T-helper 2 cell (primary cell): Measurements from ENCODE around the gene MUC2.

Experiments
- DNase-seq, 5 experiments: peaks; one replicate each; pipeline versions ENCODE4 v3.0.0 to v3.0.0-alpha.2; 2012 to 2022

Gene MUC2

DNA sequence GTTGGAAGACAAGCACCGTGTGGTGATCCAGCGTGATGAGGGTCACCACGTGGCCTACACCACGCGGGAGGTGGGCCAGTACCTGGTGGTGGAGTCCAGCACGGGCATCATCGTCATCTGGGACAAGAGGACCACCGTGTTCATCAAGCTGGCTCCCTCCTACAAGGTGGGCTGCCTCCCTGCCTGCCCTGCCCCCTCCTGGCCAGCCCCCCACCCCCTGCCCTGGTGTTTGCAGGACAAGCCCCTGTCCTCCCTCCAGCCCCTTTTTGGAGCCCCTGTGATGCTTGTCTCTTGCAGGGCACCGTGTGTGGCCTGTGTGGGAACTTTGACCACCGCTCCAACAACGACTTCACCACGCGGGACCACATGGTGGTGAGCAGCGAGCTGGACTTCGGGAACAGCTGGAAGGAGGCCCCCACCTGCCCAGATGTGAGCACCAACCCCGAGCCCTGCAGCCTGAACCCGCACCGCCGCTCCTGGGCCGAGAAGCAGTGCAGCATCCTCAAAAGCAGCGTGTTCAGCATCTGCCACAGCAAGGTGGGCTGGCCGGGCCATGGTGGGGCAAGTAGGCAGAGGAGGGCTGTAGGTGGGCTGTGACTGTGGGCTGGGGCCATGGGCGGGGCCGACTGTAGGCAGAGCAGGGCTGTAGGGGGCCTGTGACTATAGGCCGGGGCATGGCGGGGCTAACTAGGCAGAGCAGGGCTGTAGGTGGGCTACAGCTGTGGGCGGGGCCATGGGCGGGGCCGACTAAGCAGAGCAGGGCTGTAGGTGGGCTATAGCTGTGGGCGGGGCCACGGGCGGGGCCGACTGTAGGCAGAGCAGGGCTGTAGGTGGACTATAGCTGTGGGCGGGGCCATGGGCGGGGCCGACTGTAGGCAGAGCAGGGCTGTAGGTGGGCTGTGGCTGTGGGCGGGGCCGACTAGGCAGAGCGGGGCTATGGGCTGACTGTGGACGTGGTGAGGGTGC is 13.6 kb downstream of the MUC2 start:
- DNase-seq = peak in 1 of 5 experiments; percentile 1

DNA sequence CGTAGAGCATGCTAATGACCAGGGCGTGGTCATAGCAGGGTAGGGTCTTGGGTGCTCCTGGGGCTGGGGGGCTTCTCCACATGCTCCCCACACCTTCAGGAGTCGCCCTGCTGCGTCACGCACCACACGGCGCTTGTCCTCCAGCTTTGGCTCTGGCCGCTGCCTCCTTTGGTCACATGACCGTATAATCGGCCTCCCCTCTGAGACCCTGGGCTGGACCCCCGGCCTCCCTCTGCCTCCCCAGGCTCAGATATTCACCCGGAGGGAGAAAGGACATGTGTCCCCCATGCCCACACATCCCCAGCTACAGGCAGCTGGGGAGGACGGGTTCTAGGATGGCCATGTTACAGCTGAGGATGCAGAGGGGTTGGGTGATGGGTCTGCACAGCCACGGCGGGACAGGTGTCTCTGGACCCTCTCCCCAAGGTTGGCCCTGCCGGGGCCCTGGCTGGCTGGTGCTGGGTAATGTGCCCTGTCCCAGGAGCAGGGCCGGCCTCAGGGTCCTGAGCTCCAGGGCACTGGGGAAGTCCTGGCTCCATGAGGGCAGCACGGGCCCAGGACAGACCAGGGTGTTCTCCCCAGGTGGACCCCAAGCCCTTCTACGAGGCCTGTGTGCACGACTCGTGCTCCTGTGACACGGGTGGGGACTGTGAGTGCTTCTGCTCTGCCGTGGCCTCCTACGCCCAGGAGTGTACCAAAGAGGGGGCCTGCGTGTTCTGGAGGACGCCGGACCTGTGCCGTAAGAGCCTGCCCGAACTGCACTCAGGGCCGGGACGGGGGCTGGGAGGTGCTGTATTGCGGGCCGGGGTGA is 14.5 kb downstream of the MUC2 start:
- DNase-seq = no peak

DNA sequence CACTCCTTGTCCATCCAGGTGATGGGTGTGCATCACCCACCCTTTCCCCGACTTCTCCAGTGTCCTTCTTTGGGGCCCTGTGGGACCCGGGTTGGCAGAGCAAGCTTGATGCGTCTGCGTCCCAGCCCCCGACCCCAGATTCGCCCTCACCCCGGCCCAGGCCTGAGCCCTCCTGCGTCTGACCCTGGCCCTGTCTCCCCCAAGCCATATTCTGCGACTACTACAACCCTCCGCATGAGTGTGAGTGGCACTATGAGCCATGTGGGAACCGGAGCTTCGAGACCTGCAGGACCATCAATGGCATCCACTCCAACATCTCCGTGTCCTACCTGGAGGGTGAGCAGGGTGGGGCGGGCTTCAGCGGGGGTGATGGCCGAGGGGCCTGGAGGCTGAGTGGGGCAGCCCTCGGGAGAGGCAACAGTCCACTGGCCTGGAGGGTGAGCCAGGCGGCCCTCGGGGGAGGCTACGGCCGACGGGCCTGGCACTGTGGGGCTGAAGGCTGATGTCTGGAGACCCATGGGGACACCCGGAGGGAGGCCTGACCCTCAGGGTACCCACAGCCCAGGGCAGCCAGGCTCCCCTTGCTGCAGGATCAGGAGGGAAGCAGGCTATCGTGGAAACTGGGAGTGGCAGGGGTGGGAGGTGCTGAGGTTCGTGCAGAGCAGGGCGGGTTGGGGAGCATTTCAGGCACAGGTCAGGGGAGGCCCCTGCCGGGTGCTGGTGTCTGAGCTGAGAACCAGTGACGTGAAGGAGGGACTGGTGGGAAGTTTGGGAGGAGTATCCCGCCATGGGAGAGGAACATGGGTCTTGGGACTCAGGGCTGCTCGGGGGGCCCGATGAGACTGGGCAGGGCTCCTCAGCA is 15.3 kb downstream of the MUC2 start:
- no peak for DNase-seq

DNA sequence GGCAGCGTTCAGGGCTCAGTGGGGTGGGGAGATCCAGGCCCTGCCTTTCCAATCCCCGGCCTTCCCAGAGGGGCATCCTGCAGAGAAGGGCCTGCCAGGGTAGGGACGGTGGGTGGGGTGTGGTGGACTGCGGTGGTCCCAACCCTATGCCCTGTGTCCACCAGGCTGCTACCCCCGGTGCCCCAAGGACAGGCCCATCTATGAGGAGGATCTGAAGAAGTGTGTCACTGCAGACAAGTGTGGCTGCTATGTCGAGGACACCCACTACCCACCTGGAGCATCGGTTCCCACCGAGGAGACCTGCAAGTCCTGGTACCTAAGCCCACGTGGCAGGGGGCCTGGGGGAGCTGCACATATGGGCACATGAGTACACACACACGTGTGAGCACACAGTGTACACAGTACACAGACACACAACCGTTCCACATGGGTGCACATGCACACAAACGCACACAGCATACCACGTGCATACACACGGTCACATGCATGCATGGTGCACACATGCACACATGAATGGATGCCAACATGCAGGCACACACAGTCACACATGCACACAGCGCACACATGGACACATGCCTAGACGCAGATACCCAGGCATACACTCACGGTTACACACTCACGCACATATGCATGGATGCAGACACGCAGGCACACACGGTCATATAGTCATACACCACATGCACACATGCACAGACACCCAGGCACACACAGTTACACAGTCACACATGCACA is 16.1 kb downstream of the MUC2 start:
- DNase-seq = no peak

DNA sequence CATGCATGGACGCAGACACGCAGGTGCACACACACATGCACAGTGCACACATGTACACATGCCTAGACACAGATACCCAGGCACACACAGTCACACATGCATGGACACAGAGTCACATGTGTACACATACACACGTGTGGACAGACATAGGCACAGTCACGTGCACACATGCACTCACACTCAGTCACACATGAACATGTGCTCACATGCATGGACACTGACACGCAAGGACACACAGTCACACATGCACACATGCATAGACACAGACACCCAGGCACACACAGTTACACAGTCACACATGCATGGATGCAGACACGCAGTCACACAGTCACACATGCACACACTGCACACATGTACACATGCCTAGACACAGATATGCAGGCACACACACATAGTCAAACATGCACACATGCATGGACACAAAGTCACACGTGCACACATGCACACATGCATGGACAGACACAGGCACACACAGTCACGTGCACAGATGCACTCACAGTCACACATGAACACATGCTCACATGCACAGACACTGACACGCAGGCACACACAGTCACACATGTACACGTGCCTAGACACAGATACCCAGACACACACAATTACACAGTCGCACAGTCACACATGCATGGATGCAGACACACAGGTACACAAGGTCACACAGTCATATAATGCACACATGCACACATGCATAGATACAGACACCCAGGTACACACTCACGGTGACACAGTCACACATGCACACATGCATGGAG is 16.8 kb downstream of the MUC2 start:
- DNase-seq = no peak

DNA sequence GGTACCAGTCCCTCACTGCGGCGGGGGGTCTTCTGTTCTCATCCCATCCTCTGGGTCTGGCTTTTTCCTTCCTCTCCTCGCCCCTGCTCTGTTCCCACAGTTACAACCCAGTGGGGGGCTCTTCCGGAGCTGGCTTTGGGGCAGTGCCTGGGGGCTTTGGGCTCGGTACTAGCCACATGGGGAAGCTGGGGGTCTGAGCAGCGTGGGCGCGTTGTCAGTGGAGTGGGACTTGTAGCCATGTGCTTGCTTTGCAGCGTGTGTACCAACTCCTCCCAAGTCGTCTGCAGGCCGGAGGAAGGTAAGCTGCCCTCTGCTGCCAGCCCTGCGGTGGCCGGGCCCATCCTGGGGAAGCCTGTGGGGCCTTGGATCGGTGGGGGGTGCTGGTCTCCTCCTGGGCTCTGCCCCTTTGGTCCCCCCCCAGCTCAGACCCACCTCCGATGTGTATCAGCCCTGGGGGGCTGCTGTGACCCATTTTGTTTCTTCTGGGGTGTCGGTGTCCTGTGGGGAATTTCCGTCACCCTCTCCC is 17.5 kb downstream of the MUC2 start:
- no peak for DNase-seq

DNA sequence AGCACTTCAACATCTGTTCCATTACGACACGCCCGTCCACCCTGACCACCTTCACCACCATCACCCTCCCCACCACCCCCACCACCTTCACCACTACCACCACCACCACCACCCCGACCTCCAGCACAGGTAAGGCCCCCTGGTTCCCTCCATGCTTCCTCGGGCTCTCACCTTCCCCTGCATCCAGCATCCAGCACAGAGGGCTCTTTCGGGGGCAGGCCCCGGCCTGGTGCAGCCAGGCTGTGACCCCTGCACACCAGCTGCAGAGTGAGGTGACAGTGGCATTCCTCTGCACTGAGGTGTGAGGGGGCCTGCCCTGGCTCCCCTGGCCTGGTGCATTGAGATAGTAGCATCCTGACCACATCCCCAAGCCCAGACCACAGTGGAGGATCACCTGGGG is 18.2 kb downstream of the MUC2 start:
- DNase-seq = no peak

DNA sequence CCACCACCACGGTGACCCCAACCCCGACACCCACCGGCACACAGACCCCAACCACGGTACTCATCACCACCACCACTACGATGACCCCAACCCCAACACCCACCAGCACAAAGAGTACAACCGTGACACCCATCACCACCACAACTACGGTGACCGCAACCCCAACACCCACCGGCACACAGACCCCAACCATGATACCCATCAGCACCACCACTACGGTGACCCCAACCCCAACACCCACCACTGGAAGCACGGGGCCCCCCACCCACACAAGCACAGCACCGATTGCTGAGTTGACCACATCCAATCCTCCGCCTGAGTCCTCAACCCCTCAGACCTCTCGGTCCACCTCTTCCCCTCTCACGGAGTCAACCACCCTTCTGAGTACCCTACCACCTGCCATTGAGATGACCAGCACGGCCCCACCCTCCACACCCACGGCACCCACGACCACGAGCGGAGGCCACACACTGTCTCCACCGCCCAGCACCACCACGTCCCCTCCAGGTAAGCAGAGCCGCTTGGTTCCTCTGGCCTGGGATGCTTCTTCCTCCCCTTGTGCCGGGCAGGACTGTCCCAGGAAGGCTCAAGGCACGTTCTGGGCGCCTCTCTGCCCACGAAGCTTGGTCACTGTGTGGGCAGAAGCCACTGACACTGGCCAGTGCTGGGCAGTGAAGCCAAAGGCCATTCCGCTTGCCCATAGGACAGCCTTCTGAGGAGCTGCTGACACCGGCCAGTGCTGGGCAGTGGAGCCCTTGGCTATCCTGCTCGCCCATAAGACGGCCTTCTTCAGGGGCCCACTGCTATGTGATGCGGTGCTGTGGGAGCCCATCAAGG is 25.1 kb downstream of the MUC2 start:
- DNase-seq = no peak

DNA sequence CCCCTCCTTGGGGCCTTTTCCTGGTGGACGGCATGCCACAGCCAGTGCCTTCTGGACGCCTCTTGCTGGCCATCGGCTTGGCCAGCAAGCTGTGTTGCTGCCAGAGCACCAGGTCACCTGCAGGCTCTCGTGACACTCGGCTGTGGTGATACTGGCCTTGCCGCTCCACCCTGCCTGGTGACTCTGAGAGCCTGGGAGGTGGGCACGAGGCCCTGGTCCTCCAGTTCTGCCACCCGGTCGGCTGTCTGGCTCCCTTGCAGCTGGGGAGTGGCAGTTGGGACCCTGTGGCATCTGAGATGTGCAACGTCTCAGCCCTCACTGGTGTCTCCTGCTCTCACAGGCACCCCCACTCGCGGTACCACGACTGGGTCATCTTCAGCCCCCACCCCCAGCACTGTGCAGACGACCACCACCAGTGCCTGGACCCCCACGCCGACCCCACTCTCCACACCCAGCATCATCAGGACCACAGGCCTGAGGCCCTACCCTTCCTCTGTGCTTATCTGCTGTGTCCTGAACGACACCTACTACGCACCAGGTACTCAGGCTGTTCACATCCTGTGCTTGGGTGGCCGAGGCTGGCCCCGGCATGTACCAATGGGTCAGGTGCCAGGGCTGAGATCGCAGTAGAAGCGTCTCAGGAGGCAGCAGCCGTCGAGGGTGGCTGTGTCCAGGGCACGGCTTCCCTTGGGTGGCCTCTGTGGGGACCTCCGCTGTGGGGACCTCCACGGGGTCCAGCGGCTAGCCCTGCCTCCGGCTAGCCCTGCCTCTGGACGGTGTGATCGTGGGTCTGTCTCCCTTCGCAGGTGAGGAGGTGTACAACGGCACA is 26.0 kb downstream of the MUC2 start:
- no peak for DNase-seq

DNA sequence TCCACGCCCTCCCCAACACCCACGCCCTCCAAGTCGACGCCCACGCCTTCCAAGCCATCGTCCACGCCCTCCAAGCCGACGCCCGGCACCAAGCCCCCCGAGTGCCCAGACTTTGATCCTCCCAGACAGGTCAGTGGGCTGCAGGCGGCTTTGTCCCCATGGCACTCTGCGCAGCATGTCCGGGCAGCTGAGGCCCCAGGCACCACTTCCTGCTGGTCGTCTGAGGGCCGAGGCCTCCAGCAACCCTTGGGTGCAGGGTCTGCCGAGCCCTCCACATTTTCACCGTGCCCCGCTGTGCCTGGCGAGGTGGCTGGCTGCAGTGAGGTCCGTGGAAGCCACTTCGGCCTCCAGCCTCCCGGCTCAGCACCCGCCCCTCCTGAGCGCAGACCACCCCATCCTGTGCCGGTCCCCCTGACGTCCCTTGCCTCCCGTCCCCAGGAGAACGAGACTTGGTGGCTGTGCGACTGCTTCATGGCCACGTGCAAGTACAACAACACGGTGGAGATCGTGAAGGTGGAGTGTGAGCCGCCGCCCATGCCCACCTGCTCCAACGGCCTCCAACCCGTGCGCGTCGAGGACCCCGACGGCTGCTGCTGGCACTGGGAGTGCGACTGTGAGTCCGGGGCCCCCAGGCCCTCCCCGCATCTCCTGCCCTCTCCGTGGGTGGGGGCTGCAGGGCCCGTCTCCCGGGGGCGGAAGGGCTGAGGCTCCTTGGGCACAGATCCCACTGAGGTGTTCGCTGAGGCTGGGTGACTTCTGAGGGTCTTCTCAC is 26.8 kb downstream of the MUC2 start:
- no peak for DNase-seq

DNA sequence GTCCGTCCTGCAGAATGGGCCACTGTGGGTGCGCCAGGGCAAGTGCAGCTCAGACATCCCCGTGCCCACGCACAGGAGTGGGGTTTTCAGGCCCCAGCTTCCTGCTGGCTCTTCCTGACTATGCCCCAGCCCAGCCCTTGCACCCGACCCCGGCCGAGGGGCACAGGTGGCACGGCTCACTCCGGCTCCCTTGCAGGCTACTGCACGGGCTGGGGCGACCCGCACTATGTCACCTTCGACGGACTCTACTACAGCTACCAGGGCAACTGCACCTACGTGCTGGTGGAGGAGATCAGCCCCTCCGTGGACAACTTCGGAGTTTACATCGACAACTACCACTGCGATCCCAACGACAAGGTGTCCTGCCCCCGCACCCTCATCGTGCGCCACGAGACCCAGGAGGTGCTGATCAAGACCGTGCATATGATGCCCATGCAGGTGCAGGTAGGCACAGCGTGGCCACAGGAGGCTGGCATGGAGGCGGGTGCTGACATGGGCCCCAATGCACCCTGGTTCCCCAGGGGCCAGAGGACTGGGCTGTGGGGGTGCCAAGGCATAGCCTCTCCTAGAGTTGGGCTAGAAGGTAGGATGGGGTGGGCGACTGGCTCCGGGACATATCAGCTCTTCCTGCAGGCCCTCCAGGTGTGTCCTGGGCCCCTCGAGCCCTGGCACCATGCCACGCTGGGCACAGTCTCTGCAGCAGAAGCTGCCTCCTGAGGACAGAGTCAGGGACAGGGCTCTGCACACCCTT is 27.7 kb downstream of the MUC2 start:
- no peak for DNase-seq

DNA sequence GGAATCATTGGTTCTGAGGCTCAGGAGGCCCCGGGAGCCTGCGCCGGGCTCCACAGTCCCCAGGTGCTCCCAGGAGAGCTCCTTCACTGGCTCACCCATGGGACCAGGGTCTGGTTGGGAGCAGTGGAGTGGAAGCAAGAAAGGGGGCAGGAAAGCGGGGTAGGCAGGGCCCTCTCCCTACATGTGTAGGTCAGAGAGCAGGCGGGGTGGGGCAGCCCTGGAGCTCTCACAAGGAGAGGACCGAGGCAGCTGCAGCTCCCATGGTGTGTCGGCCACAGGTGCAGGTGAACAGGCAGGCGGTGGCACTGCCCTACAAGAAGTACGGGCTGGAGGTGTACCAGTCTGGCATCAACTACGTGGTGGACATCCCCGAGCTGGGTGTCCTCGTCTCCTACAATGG is 28.3 kb downstream of the MUC2 start:
- no peak for DNase-seq

DNA sequence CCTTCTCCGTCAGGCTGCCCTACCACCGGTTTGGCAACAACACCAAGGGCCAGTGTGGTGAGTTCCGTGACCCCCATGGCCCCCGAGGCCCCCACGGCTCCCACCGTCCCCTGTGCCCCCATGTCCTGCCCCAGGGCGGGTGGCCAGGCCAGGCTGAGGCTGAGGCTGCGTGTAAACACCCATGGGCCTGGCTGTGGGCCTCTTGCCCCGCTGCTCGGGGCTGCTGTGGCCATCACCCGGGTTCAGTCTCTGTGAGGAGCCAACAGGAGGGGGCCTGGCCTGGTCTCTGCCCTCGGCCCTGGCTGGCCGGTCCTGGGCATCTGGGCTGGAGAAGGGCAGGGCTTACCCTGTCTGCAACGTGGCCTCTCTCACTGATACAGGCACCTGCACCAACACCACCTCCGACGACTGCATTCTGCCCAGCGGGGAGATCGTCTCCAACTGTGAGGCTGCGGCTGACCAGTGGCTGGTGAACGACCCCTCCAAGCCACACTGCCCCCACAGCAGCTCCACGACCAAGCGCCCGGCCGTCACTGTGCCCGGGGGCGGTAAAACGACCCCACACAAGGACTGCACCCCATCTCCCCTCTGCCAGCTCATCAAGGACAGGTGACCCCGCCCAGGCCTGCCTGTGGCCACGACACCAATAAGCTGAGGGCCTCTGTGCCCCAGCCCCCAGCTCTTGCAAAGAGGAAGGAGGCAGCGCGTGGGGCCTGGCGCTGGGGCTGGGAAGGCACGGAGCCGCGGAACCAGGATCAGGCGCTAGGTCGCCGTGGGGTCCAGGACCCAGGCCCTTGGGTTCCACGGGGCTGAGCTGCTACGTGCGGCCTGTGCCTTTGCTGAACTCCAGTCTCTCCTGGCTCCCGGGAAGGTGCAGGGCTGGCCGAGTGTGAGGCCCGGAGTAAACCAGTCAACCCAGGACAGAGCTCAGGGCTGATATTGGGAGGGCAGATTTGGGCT is 29.0 kb downstream of the MUC2 start:
- DNase-seq = no peak

DNA sequence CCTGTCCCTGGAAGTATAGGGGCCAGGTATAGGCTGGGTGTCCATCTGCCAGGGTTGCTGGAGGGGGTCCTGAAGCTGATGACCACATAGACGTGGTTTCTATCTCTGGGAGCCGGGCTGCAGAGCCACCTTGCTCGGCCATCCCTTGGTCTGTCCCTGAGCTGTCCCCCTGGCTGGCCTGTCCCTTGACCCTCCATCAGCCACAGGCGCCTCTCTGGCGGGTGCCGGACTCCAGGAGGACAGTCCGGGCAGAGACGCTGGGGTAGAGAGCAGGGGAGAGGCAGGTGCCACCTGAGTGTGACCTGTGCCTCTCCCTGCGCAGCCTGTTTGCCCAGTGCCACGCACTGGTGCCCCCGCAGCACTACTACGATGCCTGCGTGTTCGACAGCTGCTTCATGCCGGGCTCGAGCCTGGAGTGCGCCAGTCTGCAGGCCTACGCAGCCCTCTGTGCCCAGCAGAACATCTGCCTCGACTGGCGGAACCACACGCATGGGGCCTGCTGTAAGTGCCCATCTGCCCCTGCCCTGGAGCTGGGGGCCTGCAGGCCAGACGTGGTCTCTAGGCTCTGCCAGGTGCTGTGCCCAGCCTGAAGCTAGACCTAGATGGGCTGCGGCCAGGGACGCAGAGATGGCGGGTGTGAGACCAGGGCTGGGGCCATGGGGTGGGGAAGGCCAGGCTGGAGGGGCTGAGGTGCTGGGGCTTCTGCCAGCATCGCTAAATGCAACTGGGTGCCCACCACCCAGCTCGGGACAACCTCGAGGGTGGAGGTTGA is 29.9 kb downstream of the MUC2 start:
- no peak for DNase-seq

DNA sequence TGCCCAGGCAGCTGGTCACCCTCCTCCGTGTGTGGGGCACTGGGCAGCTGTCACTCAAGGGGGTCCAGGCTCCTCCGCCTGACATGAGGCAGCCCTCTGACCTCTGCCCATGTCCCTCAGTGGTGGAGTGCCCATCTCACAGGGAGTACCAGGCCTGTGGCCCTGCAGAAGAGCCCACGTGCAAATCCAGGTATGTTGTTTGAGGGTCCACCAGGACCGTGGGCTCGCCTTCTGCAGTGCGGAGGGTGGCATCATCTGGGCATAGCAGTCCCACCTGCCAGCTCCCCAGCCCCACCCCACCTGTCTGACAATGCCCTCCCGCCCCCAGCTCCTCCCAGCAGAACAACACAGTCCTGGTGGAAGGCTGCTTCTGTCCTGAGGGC is 30.5 kb downstream of the MUC2 start:
- DNase-seq = no peak

DNA sequence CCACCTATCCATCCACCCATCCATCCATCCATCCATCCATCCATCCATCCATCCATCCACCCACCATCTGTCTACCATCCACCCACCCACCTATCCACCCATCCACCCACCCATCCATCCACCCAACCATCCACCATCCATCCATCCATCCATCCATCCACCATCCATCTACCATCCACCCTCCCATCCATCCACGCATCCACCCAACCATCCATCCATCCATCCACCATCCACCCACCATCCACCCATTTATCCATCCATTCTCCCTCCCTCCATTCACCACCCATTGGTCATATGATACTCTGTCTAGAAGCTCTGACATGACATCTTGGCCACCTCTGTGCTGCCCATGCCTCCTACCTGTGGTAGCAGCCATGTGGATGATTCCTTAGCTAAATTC is 31.7 kb downstream of the MUC2 start:
- no peak for DNase-seq
